NCI-H146 (cell line): ENCODE data around the gene BORCS5.

ENCODE experiments used
- DNase-seq: peaks from one replicate; lab custom pipeline; 2025; lab: John Stamatoyannopoulos, UW

Gene BORCS5

DNA sequence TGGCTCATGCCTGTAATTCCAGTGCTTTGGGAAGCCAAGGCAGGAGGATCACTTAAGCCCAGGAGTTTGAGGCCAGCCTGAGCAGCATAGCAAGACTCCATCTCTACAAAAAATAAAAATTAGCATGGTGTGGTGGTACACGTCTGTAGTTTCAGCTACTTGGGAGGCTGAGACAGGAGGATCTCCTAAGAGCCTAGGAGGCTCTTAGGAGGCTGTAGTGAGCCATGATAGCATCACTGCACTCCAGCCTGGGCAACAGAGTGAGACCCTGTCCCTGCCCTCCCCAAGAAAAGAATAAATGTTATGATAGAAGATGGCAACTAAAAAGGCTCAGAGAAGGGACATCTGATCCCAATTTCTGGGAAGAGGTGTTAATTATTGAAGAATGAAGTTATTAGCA, 3.6 kb upstream of the BORCS5 start:
- no peak for DNase-seq

GRCh38 chr12:12353807-12354206, 3.1 kb upstream of the BORCS5 start:
- DNase-seq = no peak

DNA sequence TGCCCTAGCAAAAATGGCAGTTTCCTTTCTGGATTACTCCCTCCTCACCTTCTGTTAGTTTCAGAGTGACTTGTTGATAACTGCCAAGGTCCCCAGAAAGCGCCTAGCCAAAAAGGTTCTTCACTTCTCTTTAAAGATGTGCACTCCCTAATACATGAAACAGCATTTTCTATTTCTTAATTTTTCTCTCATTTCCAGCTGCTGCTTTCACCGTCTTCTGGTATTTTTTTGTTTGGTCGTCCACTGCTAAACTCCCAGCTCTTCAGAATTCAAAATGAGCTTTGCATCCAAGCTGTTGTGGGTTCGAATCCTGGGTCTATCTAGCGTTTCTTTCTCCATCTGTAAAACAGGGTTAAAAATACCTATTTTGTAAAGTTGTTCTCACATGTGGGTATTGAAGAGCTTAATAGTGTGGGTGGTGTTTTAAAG, 397 bp upstream of the BORCS5 start:
- DNase-seq = no peak

- peak; percentile 50 for DNase-seq
Measured at GRCh38 chr12:12357719-12358461, 1.0 kb downstream of the BORCS5 start.

DNA sequence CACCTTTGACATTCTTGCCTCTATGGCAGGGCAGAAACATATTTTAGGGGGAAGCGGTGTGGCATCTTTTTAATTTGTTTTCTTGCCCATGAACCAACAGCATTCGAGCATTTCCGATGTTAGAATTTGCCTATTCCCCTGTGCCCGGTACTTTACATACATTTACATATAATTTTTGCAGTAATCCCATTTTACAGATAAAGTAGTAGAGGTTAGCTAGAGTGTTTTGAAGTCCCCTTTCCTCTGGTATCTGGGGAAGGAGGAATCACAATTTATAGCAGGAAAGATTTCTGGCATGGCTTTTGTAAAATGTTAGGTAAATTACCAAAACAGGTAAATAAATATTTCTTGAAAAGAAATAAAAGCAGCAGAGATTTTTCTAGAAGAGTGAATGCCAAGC, 1.6 kb downstream of the BORCS5 start:
- DNase-seq = no peak

DNA sequence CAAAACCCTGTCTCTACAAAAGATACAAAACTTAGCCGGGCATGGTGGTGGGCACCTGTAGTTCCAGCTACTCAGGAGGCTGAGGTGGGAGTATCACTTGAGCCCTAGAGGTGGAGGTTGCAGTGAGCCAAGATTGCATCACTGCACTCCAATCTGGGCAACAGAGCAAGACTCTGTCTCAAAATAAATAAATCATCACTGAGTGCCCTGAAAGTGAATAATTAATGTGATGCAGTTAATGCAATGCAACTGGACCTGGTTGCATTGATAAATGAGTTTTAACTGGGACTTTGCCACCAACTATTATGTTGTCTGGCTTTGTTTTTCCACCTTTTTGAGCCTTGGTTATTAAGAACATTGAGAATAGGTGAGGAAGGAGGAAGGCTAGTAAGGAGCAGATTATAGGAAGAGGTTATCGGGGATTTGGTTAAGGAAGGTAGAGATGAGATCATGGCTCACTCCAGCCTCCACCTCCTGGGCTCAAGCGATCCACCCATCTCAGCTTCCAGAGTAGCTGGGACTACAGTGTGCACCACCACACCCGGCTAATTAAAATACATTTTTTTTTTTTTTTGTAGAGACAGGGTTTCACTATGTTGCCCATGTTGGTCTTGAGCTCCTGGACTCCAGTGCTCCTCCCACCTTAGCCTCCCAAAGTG, 8.0 kb downstream of the BORCS5 start:
- DNase-seq = no peak

GRCh38 chr12:12365446-12365802, 8.5 kb downstream of the BORCS5 start:
- DNase-seq = no peak

- DNase-seq = peak; percentile 61
Measured at GRCh38 chr12:12365931-12366431, 9.1 kb downstream of the BORCS5 start.

- no peak for DNase-seq
Measured at GRCh38 chr12:12366701-12367481, 10.0 kb downstream of the BORCS5 start.

DNA sequence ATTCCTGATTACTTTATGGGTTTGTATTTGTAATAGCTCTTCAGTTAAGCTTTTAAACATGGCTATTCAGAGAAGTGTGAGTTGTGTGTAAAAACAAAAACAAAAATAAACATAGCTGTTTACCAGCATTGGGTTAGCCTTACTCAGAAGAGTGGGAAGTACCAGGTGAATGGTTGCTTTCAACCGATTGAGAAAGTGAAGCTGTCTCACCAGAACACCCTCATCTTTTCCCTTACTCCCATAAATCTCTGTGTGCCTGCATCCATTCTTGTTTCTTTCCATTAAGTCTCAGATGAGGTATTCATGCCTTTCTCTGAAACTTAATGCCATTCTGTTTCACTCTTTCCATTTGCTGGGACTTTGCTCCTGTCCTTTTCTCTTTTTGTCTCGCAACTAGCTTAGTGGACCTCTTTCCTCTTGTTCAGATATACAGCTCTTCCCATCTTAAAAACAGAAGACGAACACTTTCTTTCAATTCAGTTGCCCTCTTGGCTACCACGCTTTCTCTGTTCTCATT, 10.7 kb downstream of the BORCS5 start:
- no peak for DNase-seq

GRCh38 chr12:12372946-12373722, 16.3 kb downstream of the BORCS5 start:
- DNase-seq = no peak

GRCh38 chr12:12376646-12377448, 20.0 kb downstream of the BORCS5 start:
- peak; percentile 92 for DNase-seq

DNA sequence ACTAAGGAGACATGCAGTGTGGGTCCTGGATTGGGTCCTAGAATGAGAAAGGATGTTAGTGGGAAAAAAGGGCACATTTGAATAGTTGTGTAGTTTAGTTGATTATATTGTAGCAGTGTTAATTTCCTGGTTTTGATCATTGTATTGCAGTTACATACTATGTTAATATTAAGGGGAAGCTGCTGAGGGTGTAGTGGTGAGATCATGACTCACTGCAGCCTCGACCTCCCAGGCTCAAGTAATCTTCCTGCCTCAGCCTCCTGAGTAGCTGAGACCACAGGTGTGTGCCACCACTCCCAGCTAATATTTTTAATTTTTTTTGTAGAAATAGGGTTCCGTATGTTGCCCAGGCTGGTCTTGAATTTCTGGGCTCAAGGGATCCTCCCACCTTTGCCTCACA, 21.7 kb downstream of the BORCS5 start:
- no peak for DNase-seq

DNA sequence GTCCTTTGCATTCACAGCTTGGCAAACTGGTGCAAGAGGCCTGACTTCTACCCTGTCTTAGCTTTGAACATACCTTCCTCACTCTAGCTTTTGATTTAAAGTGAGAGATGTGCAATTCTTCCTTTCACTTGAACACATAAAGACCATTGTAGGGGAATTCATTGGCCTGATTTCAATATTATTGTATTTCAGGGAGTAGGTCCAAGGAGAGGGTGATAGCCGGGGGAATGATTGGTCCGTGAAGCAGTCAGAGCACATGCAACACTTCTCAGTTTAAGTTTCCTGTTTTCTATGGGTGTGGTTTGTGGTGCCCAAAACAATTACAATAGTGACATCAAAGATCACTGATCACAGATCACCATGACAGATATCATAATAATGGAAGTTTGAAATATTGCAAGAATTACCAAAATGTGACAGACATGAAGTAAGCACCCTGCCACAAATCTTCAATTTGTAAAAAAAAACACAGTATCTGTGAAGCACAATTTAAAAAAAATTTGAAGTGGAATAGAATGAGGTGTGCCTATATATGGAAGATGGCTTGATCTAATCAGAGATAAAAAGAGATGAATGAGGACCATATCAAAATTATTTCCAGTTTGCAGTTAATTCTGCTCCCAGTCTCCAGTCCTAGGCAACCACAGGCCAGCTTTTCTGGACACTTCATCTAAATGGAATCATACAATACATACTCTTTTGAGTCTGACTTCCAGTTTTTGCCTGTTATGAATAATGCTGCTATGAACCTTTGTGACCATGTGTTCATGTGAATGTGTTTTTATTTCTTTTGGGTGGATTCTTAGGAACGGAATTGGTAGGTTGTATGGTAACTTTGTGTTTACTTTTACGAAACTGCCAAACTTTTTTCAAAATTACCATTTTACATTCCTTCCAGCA, 23.2 kb downstream of the BORCS5 start:
- no peak for DNase-seq

- DNase-seq = no peak
Measured at GRCh38 chr12:12380949-12381593, 24.2 kb downstream of the BORCS5 start.

GRCh38 chr12:12381982-12382381, 25.1 kb downstream of the BORCS5 start:
- no peak for DNase-seq

DNA sequence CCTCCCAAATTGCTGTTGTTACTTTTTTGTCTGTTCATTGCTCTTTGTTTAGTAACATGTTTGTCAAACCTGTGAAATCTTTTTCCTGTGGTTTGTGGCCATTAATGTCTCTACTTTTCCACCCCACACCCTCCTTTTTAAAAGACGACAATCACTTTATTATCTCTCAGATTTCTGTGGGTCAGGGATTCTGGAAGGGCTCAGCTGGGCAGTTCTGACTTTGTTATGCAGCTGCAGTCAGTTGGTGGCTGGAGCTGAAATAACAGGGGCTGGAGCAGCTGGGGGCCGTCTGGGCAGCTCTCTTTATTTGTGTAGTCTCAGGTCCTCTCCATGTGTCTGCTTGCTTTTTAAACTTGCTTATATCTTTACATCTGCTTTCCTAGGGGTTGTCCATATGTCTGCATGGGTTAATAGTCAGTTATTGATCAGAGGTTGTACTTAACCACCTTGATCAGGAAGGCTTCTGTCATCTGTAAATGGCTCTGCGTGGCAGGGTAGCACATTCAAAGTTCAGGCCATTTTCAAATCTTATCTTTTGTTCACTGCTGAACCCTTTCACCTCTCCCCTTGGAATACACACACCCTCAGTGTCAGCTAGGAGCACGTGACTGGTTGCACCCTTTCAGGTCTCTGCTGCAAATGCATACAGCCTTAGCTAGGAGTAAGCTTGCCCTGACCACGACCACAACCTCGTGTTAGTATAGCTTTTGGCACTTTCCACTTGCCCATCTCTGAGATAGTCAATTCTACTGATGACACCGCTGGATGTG, 27.9 kb downstream of the BORCS5 start:
- peak; percentile 76 for DNase-seq

DNA sequence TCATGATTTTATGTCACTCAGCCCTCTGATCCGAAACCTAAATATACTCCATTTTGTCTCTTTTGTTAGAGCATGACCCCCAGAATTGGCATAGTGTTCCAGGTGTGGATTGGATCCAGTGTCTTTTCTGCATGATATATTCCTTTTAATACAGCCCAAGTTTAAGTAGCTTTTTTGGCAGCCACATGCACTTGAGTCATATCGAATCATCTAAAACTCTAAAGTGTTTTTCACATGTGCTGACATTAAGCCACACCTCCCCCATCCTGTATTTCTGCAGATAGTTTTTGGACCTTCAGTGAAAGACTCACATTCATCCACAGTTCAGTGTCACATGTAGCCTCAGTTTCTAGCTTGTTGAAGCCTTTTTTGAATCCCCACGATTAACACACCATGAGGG, 30.6 kb downstream of the BORCS5 start:
- DNase-seq = no peak

DNA sequence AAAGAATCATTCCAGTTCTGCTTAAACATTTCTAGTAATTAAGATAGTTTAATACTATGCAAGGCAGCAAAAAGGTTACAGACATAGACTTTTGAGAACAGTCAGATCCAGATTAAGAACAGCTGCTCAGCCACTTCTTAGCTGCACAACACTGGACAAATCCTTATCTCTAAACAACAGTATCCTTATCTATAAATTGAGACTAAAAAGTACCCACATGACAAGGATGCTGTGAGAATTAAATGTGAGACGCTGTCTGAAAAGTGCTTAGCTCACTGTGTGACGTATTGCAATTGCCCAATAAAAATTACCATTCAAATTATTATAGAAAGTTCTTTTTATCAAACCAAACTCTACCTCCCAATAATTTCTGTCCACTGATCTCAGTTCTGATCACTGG, 35.5 kb downstream of the BORCS5 start:
- no peak for DNase-seq
